ENCODE data around the gene PTPRN2. TPM values are rescaled to one million over a fixed set of nuclear protein-coding genes. Genes with fewer than 3 reads are reported as not detected.
"Not testable (repeated sequence)": the region's sequence is repeated elsewhere in the genome, so short reads cannot be mapped to it uniquely, and the experiment has no call there.

Gene PTPRN2
- total and polyA plus RNA-seq, 2 donors (not counting 1 experiment from before 2014, with no cell fraction given) = 0.54 to 1.2 TPM

DNA sequence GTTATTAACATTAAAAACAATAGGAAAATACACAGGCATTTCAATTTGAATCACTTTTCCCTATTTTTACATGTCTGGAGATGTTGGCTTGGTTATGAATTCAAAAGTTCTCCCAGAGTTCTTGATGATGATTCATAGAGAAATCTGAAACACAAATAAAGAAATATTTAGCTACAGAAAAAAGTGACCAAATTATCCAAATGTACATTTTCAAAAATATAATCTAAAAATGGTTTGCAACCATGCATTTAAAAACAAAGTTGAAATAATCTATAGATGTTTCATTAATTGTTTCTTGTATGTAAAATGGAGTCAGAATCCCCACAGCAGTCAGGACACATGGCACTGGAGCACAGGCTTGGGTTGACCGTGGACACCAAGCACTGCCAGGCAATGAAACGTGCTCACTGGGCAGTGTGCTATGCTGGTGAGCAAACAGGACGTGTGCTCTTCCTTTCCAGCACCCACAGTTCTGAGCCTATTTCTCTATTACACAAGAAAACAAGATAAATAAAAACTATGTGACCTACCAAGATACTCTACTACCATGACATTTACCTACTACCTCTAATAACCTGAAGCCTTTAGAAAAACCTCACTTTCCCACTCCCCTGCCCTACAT lies 44.1 kb upstream of the PTPRN2 start:
- no peak for DNase-seq (ENCODE audit: low read depth in 2 of 2)
- Histone ChIP-seq H3K4me1 (ENCODE audit: control insufficient read depth, extremely low read depth, insufficient read depth, low read length) (peaks cover 3% of the 10 kb centered on the region), H3K27me3 (ENCODE audit: control insufficient read depth, insufficient read depth, low read length) (no peaks in the 10 kb centered on the region), H3K36me3 (ENCODE audit: control insufficient read depth, insufficient read depth, low read length) (peaks cover 1% of the 10 kb centered on the region), H3K9ac (ENCODE audit: insufficient read depth, low read length) (no peak overlapping the region), H3K4me3 (replicated peaks in 1 of 4; ENCODE audit: control extremely low read depth in 1 of 4, insufficient read depth in 1 of 4, low read depth in 3 of 4, low read length in 4 of 4) (no peak overlapping the region), H2AFZ (ENCODE audit: low read length) (no peak overlapping the region), H3K9me3 (ENCODE audit: control insufficient read depth, insufficient read depth, low read depth, low read length) (no peaks in the 10 kb centered on the region), H4K20me1 (ENCODE audit: control insufficient read depth, extremely low read depth, insufficient read depth, low read length) (no peaks in the 10 kb centered on the region), H3K27ac (ENCODE audit: insufficient read depth, low read length) (no peak overlapping the region), H3K4me2 (ENCODE audit: extremely low read depth, insufficient read depth, low read length) (no peak overlapping the region), H3K79me2 (ENCODE audit: control insufficient read depth, insufficient read depth, low read length) (no peaks in the 10 kb centered on the region)
- TF ChIP-seq EZH2 (IDR thresholded peaks at IDR 0.05; ENCODE audit: low read length, missing control alignments) = no peak
- TF ChIP-seq, protein P1, sequence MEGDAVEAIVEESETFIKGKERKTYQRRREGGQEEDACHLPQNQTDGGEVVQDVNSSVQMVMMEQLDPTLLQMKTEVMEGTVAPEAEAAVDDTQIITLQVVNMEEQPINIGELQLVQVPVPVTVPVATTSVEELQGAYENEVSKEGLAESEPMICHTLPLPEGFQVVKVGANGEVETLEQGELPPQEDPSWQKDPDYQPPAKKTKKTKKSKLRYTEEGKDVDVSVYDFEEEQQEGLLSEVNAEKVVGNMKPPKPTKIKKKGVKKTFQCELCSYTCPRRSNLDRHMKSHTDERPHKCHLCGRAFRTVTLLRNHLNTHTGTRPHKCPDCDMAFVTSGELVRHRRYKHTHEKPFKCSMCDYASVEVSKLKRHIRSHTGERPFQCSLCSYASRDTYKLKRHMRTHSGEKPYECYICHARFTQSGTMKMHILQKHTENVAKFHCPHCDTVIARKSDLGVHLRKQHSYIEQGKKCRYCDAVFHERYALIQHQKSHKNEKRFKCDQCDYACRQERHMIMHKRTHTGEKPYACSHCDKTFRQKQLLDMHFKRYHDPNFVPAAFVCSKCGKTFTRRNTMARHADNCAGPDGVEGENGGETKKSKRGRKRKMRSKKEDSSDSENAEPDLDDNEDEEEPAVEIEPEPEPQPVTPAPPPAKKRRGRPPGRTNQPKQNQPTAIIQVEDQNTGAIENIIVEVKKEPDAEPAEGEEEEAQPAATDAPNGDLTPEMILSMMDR (conservative IDR thresholded peaks at IDR 0.05 in 1 of 2, IDR thresholded peaks at IDR 0.05 in 1 of 2; ENCODE audit: low read depth in 1 of 2, low read length in 2 of 2) = no peak

DNA sequence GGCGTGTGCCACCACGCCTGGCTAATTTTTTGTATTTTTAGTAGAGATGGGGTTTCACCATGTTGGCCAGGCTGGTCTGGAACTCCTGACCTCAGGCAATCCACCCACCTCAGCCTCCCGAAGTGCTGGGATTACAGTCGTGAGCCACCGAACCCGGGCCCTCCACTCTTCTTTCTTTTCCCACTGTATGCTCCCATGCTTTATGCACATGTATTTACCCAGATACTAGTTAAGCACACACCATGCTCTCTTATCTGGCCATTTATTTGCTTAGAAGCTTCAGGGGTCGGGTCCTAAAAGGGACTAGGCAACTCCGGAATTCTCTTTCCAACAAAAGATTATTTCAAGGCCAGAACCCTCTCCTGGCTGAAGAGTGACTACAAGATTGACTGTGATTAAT lies 38.7 kb upstream of the PTPRN2 start:
- not testable (repeated sequence) for H3K27me3 ChIP-seq (ENCODE audit: control insufficient read depth, insufficient read depth, low read length)

DNA sequence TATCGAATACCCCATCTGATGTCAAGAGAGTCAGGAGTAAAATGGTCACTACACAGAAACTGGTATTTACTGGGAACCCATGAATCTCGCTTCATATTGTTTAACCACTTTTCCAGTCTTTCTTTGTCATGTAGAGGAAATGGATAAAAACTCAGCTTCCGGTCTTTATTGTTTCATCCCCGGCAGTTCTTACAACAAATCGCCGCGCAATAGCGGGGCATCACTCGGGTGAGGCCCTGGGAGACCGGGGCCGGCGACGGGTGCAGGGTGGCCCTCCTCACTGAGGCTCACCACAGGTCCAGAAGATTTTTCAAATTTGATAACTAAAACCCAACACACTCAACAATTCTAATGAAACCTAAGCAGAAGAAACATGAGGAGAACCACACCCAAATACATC lies 35.6 kb upstream of the PTPRN2 start:
- Histone ChIP-seq H3K36me3 (ENCODE audit: control insufficient read depth, insufficient read depth, low read length) (peaks cover 3% of the 10 kb centered on the region), H3K4me1 (ENCODE audit: control insufficient read depth, extremely low read depth, insufficient read depth, low read length) (no peaks in the 10 kb centered on the region), H2AFZ (ENCODE audit: low read length) (no peak overlapping the region), H3K9ac (ENCODE audit: insufficient read depth, low read length) (no peak overlapping the region), H4K20me1 (ENCODE audit: control insufficient read depth, extremely low read depth, insufficient read depth, low read length) (no peaks in the 10 kb centered on the region), H3K9me3 (ENCODE audit: control insufficient read depth, insufficient read depth, low read depth, low read length) (no peaks in the 10 kb centered on the region), H3K79me2 (ENCODE audit: control insufficient read depth, insufficient read depth, low read length) (no peaks in the 10 kb centered on the region), H3K27me3 (ENCODE audit: control insufficient read depth, insufficient read depth, low read length) (no peaks in the 10 kb centered on the region), H3K27ac (ENCODE audit: insufficient read depth, low read length) (no peak overlapping the region), H3K4me2 (ENCODE audit: extremely low read depth, insufficient read depth, low read length) (no peak overlapping the region), H3K4me3 (replicated peaks in 1 of 4; ENCODE audit: control extremely low read depth in 1 of 4, insufficient read depth in 1 of 4, low read depth in 3 of 4, low read length in 4 of 4) (no peak overlapping the region)
- no peak for DNase-seq (ENCODE audit: low read depth in 2 of 2)
- TF ChIP-seq, protein P1 (conservative IDR thresholded peaks at IDR 0.05 in 1 of 2, IDR thresholded peaks at IDR 0.05 in 1 of 2; ENCODE audit: low read depth in 1 of 2, low read length in 2 of 2) = no peak

More for the DNA sequence above, 38.7 kb upstream of the PTPRN2 start:
- not testable (repeated sequence) for H3K9me3 ChIP-seq (ENCODE audit: control insufficient read depth, insufficient read depth, low read depth, low read length); H3K79me2 ChIP-seq (ENCODE audit: control insufficient read depth, insufficient read depth, low read length); H3K9ac ChIP-seq (ENCODE audit: insufficient read depth, low read length); H3K4me2 ChIP-seq (ENCODE audit: extremely low read depth, insufficient read depth, low read length); DNase-seq (ENCODE audit: low read depth in 2 of 2); H2AFZ ChIP-seq (ENCODE audit: low read length); H4K20me1 ChIP-seq (ENCODE audit: control insufficient read depth, extremely low read depth, insufficient read depth, low read length); H3K27ac ChIP-seq (ENCODE audit: insufficient read depth, low read length); H3K4me1 ChIP-seq (ENCODE audit: control insufficient read depth, extremely low read depth, insufficient read depth, low read length); H3K36me3 ChIP-seq (ENCODE audit: control insufficient read depth, insufficient read depth, low read length); H3K4me3 ChIP-seq (replicated peaks in 1 of 4; ENCODE audit: control extremely low read depth in 1 of 4, insufficient read depth in 1 of 4, low read depth in 3 of 4, low read length in 4 of 4)

Data from fibroblast of lung (primary cell).